ENCODE data around the gene SLC35F1.

- no peak for TF ChIP-seq TAF1 (IDR thresholded peaks at IDR 0.05; ENCODE audit: low read depth, low read length)
- TF ChIP-seq POLR2A (IDR thresholded peaks at IDR 0.05; ENCODE audit: low read depth, low read length) = no peak
- no peak for TF ChIP-seq POLR2AphosphoS5 (IDR thresholded peaks at IDR 0.05; ENCODE audit: low read depth, low read length)
- TF ChIP-seq POU2F2 (IDR thresholded peaks at IDR 0.05; ENCODE audit: low read depth, low read length) = no peak
These were observed 53.8 kb downstream of the SLC35F1 start for GRCh38 chr6:117960877-117961276.

Measured in GM12891 (cell line).